ENCODE data around the gene FANCI.

FANCI gene

GRCh38 chr15:89321521-89322410 is 78.0 kb downstream of the FANCI start:
- no peak for DNase-seq (ENCODE audit: low read depth)
- H3K4me3 ChIP-seq (ENCODE audit: low read depth, low read length) = no peak overlapping the region
- no peak for TF ChIP-seq CTCF (IDR thresholded peaks at IDR 0.05; ENCODE audit: control insufficient read depth, extremely low read depth, insufficient read depth)

- TF ChIP-seq CTCF (IDR thresholded peaks at IDR 0.05; ENCODE audit: control insufficient read depth, extremely low read depth, insufficient read depth) = no peak
- no peak overlapping the region for H3K4me3 ChIP-seq (ENCODE audit: low read depth, low read length)
- DNase-seq (ENCODE audit: low read depth) = no peak
These were observed 79.0 kb downstream of the FANCI start for GRCh38 chr15:89322822-89323221.

GRCh38 chr15:89323825-89324224 is 80.0 kb downstream of the FANCI start:
- no peak for TF ChIP-seq CTCF (IDR thresholded peaks at IDR 0.05; ENCODE audit: control insufficient read depth, extremely low read depth, insufficient read depth)
- no peak overlapping the region for H3K4me3 ChIP-seq (ENCODE audit: low read depth, low read length)
- DNase-seq (ENCODE audit: low read depth) = no peak

GRCh38 chr15:89325039-89325803 is 81.4 kb downstream of the FANCI start:
- no peak for TF ChIP-seq CTCF (IDR thresholded peaks at IDR 0.05; ENCODE audit: control insufficient read depth, extremely low read depth, insufficient read depth)

GRCh38 chr15:89326316-89326715 is 82.5 kb downstream of the FANCI start:
- no peak for DNase-seq (ENCODE audit: low read depth)
- no peak overlapping the region for H3K4me3 ChIP-seq (ENCODE audit: low read depth, low read length)
- no peak for TF ChIP-seq CTCF (IDR thresholded peaks at IDR 0.05; ENCODE audit: control insufficient read depth, extremely low read depth, insufficient read depth)

More at GRCh38 chr15:89325039-89325803, 81.4 kb downstream of the FANCI start:
- no peak for DNase-seq (ENCODE audit: low read depth)
- H3K4me3 ChIP-seq (ENCODE audit: low read depth, low read length) = no peak overlapping the region

- H3K4me3 ChIP-seq (ENCODE audit: low read depth, low read length) = no peak overlapping the region
- no peak for DNase-seq (ENCODE audit: low read depth)
- TF ChIP-seq CTCF (IDR thresholded peaks at IDR 0.05; ENCODE audit: control insufficient read depth, extremely low read depth, insufficient read depth) = no peak
These were observed 83.3 kb downstream of the FANCI start for GRCh38 chr15:89327113-89327512.

All from LNCaP clone FGC (cell line).